ENCODE measurements around the gene CDKAL1.
"Not testable (repeated sequence)": the region's sequence is repeated elsewhere in the genome, so short reads cannot be mapped to it uniquely, and the experiment has no call there.

The CDKAL1 gene

GRCh38 chr6:20594299-20594853 lies 60.1 kb downstream of the CDKAL1 start:
- not testable (repeated sequence) for DNase-seq (ENCODE audit: low read depth in 2 of 2)

GRCh38 chr6:20599302-20600051 lies 65.2 kb downstream of the CDKAL1 start:
- no peak for DNase-seq (ENCODE audit: low read depth in 2 of 2)

GRCh38 chr6:20600831-20601230 lies 66.6 kb downstream of the CDKAL1 start:
- DNase-seq (ENCODE audit: low read depth in 2 of 2): no peak

- no peak for DNase-seq (ENCODE audit: low read depth in 2 of 2)
These were observed 69.9 kb downstream of the CDKAL1 start for GRCh38 chr6:20604159-20604558.

- no peak for DNase-seq (ENCODE audit: low read depth in 2 of 2)
These were observed 70.8 kb downstream of the CDKAL1 start for GRCh38 chr6:20605061-20605460.

GRCh38 chr6:20605581-20605980 lies 71.3 kb downstream of the CDKAL1 start:
- no peak for DNase-seq (ENCODE audit: low read depth in 2 of 2)

- no peak for DNase-seq (ENCODE audit: low read depth in 2 of 2)
These were observed 72.6 kb downstream of the CDKAL1 start for GRCh38 chr6:20606831-20607230.

GRCh38 chr6:20608356-20608755 lies 74.1 kb downstream of the CDKAL1 start:
- DNase-seq (ENCODE audit: low read depth in 2 of 2): no peak

- no peak for DNase-seq (ENCODE audit: low read depth in 2 of 2)
These were observed 74.6 kb downstream of the CDKAL1 start for GRCh38 chr6:20608905-20609304.

GRCh38 chr6:20609924-20610323 lies 75.7 kb downstream of the CDKAL1 start:
- not testable (repeated sequence) for DNase-seq (ENCODE audit: low read depth in 2 of 2)

- DNase-seq (ENCODE audit: low read depth in 2 of 2): no peak
These were observed 76.5 kb downstream of the CDKAL1 start for GRCh38 chr6:20610636-20611370.

- DNase-seq (ENCODE audit: low read depth in 2 of 2): not testable (repeated sequence)
These were observed 83.3 kb downstream of the CDKAL1 start for GRCh38 chr6:20617537-20617936.

GRCh38 chr6:20620043-20620442 lies 85.8 kb downstream of the CDKAL1 start:
- no peak for DNase-seq (ENCODE audit: low read depth in 2 of 2)

GRCh38 chr6:20623761-20624160 lies 89.5 kb downstream of the CDKAL1 start:
- no peak for DNase-seq (ENCODE audit: low read depth in 2 of 2)

GRCh38 chr6:20626165-20626564 lies 91.9 kb downstream of the CDKAL1 start:
- DNase-seq (ENCODE audit: low read depth in 2 of 2): no peak

- no peak for DNase-seq (ENCODE audit: low read depth in 2 of 2)
These were observed 95.3 kb downstream of the CDKAL1 start for GRCh38 chr6:20629509-20629908.

GRCh38 chr6:20630136-20630535 lies 95.9 kb downstream of the CDKAL1 start:
- DNase-seq (ENCODE audit: low read depth in 2 of 2): no peak

GRCh38 chr6:20630617-20631548 lies 96.6 kb downstream of the CDKAL1 start:
- no peak for DNase-seq (ENCODE audit: low read depth in 2 of 2)

GRCh38 chr6:20631549-20631924 lies 97.3 kb downstream of the CDKAL1 start:
- DNase-seq (ENCODE audit: low read depth in 2 of 2): no peak

- no peak for DNase-seq (ENCODE audit: low read depth in 2 of 2)
These were observed 98.4 kb downstream of the CDKAL1 start for GRCh38 chr6:20632696-20633095.

GRCh38 chr6:20633566-20634340 lies 99.5 kb downstream of the CDKAL1 start:
- no peak for DNase-seq (ENCODE audit: low read depth in 2 of 2)

All from stimulated activated CD8-positive, alpha-beta memory T cell treated with anti-CD3 and anti-CD28 coated beads, Interleukin-7, amount 100 ng/mL, for 4 hours (primary cell).